AG04450 (cell line): ENCODE results near the gene FIBCD1. TPM values are rescaled to one million over a fixed set of nuclear protein-coding genes. Genes with fewer than 3 reads are reported as not detected.

Experiments used
- CTCF ChIA-PET: fragments of 300-600, 350-600 bp; formaldehyde crosslinking; extraction: SDS; loops from one replicate; lab custom pipeline; 2022; ENCODE audit warnings: antibody characterized with exemption, inconsistent platforms; lab: Charles Lee
- POLR2A ChIA-PET: fragments of 350-600 bp; formaldehyde crosslinking; extraction: SDS; loops from one replicate; lab custom pipeline; 2021; ENCODE audit warnings: antibody characterized with exemption, inconsistent platforms; lab: Yijun Ruan, JAX
- DNase-seq: peaks from one replicate; pipeline ENCODE4 v3.0.0-alpha.2; 2011; ENCODE audit warnings: low read depth, low spot score
- H3K27ac ChIP-seq: one replicate; pipeline ENCODE4 v1.5.1; 2012; ENCODE audit warnings: low read depth, low read length, control low read depth
- H3K27me3 ChIP-seq: one replicate; pipeline ENCODE4 v1.6.0; 2012; ENCODE audit warnings: low read length; ENCODE audit not compliant: control insufficient read depth, insufficient read depth
- H3K4me3 ChIP-seq: 2 replicates; pipeline ENCODE4 v1.5.1; 2011; ENCODE audit warnings: mild to moderate bottlenecking, low read depth, low read length, control low read depth
- H3K9me3 ChIP-seq: 2 replicates; pipeline ENCODE4 v1.5.1; 2012; ENCODE audit warnings: low read length; ENCODE audit not compliant: control insufficient read depth, insufficient read depth
- polyA plus RNA-seq: library from polyadenylated mRNA; depleted of rRNA; stranded (reverse); fragments of >200 nt; gene quantifications from 2 replicates; pipeline ENCODE4 v1.2.3, GENCODE V29; 2011
- TF ChIP-seq, protein P1 (sequence below): IDR thresholded peaks from 2 replicates; pipeline ENCODE4 v1.5.1; 2011; ENCODE audit warnings: low read depth, low read length, control low read depth, inconsistent platforms

FIBCD1 gene
- polyA plus RNA-seq, 1 experiment: 2.2 TPM

- no peaks in the 10 kb centered on the region; the same call in 1 of the 2 replicates for H3K9me3 ChIP-seq
- no peak overlapping the region for H3K4me3 ChIP-seq
- no peaks in the 10 kb centered on the region for H3K27me3 ChIP-seq
- H3K27ac ChIP-seq: no peak overlapping the region
- TF ChIP-seq, protein P1, sequence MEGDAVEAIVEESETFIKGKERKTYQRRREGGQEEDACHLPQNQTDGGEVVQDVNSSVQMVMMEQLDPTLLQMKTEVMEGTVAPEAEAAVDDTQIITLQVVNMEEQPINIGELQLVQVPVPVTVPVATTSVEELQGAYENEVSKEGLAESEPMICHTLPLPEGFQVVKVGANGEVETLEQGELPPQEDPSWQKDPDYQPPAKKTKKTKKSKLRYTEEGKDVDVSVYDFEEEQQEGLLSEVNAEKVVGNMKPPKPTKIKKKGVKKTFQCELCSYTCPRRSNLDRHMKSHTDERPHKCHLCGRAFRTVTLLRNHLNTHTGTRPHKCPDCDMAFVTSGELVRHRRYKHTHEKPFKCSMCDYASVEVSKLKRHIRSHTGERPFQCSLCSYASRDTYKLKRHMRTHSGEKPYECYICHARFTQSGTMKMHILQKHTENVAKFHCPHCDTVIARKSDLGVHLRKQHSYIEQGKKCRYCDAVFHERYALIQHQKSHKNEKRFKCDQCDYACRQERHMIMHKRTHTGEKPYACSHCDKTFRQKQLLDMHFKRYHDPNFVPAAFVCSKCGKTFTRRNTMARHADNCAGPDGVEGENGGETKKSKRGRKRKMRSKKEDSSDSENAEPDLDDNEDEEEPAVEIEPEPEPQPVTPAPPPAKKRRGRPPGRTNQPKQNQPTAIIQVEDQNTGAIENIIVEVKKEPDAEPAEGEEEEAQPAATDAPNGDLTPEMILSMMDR: no peak
- no peak for DNase-seq
- POLR2A ChIA-PET: no interaction called here
- CTCF ChIA-PET: interaction anchor here (1.0 kb wide), 1 partner anchor 100 kb away, joined by 3 read pairs; no protein-coding TSS in a partner anchor
These were observed 41.0 kb downstream of the FIBCD1 start for GRCh38 chr9:130897848-130898551.

DNA sequence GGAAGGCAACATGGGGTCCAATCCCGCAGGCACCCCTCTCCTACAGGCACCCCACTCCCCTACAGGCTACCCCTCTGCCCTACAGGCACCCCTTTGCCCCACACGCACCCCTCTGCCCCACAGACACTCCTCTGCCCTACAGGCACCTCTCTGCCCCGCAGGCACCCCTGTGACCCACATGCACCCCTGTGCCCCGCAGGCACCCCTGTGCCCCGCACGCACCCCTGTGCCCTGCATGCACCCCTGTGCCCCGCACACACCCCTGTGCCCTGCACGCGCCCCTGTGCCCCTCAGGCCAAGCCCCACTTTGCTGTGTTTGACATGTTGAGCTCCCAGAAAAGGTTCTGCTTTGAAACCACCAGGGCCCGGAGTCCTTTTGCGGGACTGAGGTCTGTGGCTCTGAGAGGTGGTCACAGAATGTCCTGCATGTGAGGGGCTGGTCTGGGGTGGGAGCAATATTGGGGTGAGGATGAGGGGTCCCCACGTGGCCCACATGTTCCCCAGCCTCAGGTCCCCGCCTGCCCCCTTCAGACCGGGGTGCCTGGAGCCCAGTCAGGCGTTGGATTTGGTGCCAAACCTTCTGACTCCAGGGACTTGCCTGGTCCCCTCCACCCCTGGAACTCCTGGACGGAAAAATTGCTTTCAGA, 41.8 kb downstream of the FIBCD1 start:
- H3K9me3 ChIP-seq: no peaks in the 10 kb centered on the region; the same call in 1 of the 2 replicates
- H3K27me3 ChIP-seq: no peaks in the 10 kb centered on the region
- TF ChIP-seq, protein P1: no peak
- ChIA-PET CTCF (interaction anchor here (1.0 kb wide), 1 partner anchor 101 kb away, joined by 3 read pairs; no protein-coding TSS in a partner anchor), POLR2A (no interaction called here)
- no peak overlapping the region for H3K4me3 ChIP-seq
- no peak for DNase-seq
- H3K27ac ChIP-seq: no peak overlapping the region

DNA sequence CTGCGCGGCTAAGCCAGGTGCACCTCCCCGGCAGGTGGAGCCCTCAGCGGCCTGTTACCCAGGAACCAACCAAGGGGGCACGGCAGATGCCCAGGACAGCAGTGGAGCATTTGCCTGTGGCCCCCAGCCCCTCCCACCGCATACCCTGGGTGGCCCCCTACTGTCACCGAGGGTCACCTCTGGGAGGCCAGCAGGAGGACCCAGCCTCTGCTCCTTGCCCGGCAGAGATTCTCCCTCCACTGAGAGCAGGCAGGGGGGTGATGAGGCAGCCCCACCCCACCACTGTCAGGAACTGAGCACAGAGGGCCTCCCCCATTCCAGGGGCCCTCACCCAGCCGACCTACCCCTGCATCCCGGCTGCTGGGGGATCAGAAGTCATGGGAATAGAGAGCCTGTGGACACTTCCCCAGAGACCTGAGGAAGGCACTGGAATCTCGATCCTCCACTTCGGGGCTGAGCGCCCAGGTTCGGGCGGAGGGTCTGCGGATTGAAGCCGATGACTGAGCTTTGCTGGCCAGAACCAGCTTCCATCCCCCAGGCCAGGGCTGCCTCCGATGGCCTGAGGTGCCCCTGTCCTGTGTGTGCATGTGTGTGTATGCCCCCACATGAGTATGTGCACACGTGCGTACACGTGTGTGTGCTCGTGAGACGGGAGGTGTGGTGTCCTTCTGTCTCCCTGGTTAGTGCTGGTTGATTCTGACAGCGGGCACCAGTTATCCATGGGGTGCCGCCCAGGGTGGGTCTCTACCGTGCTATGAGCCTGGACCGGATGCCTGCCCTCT, 42.6 kb downstream of the FIBCD1 start, which contains the start of gene QRFP:
Gene QRFP (minus strand): TSS at position 580 of the 782 bp plus-strand sequence. CDS start 2,974 bp downstream, outside the sequence.
- Histone ChIP-seq H3K4me3 (no peak within 1 kb of the TSS), H3K27ac (no peak within 1 kb of the TSS), H3K9me3 (no peaks in the 10 kb centered on the region; the same call in 1 of the 2 replicates), H3K27me3 (no peaks in the 10 kb centered on the region)
- ChIA-PET POLR2A (no interaction called here), CTCF (no interaction called here)
- TF ChIP-seq, protein P1: no peak
- no peak for DNase-seq

DNA sequence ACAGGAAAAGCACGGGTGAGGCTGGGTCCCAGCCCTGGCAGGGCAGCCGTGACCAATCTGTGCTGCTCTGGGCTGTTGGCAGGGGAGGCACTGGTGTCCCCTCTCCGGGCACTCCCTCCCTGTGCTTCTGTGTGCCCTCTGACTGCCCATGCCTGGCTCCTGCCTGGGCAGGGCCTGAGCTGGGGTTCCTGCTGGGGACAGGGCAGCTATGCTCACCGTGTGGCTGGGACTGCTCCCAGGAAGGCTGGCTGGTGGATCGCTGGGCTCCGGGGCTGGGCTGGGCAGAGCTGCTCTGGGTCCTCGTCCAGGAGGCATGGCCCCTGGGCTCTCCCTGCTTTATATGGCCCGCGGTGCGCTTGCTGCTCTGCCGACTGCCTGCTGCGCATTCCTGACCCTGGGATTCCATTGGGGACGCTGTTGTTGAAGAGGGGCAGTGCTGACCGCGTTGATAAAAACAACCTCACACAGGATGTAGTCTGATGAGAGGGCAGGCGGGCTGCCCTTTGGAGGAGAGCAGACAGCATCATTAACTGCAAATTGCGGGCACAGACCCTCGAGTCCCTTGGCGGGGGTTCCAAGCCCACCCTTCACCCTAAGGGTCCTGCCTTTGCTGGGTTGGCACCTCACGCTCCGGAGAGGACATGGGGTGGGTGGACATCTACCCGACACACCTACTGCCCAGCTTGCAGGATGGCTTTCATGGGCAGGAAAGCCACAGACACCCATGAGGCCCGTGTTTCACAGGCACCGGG, 43.4 kb downstream of the FIBCD1 start:
- Histone ChIP-seq H3K4me3 (no peak overlapping the region), H3K9me3 (no peaks in the 10 kb centered on the region; the same call in 1 of the 2 replicates), H3K27ac (no peak overlapping the region), H3K27me3 (no peaks in the 10 kb centered on the region)
- TF ChIP-seq, protein P1: no peak
- ChIA-PET POLR2A (interaction anchor here (0.5 kb wide), 1 partner anchor 22 kb away, joined by 6 read pairs; no protein-coding TSS in a partner anchor), CTCF (interaction anchor here (1.3 to 2.6 kb wide), 2 partner anchors 103 to 195 kb away, joined by 6 to 11 read pairs; no protein-coding TSS in a partner anchor)
- DNase-seq: no peak
